Activated T-cell treated with anti-CD3 and anti-CD28 coated beads, Interleukin-2, amount 50 U/mL, for 24 hours (primary cell): ENCODE results near the gene ADGRE3.

ENCODE experiments used
- DNase-seq: peaks from one replicate; pipeline ENCODE4 v3.0.0-alpha.2; 2020
- H3K27ac Mint-ChIP-seq: 2 replicates; pipeline ENCODE4 v1.8.0; 2020; ENCODE audit warnings: mild to moderate bottlenecking, mixed read lengths
- H3K27me3 Mint-ChIP-seq: 2 replicates; pipeline ENCODE4 v1.8.0; 2020; ENCODE audit warnings: mixed read lengths
- H3K36me3 Mint-ChIP-seq: 2 replicates; pipeline ENCODE4 v1.8.0; 2020; ENCODE audit warnings: low read depth, mixed read lengths
- H3K4me1 Mint-ChIP-seq: 2 replicates; pipeline ENCODE4 v1.8.0; 2020; ENCODE audit warnings: low read depth, mixed read lengths
- H3K4me3 Mint-ChIP-seq: 2 replicates; pipeline ENCODE4 v1.8.0; 2020; ENCODE audit warnings: mild to moderate bottlenecking, moderate library complexity, mixed read lengths
- H3K9me3 Mint-ChIP-seq: 2 replicates; pipeline ENCODE4 v1.8.0; 2020; ENCODE audit warnings: mixed read lengths

ADGRE3 gene

DNA sequence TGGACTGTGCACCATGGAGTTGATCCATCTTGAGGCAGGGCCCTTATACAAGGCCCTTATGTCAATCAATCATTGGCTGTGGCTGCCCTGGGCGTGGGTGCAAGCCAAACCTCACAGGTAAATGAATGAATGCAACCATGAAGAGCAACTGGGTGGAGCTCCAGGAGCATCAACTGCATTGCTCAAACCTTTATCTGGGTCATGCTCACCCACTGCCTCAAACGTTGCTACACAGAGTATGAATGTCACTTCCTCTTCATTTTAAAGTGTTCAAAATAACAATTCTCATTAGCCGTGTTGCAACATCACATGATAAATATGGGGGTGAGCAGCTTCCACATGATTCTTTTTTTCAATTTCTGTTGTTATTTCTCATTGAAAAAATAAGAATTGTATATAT, 8.8 kb upstream of the ADGRE3 start:
- DNase-seq, result no peak
- Mint-ChIP-seq H3K27ac (no peak overlapping the region), H3K4me3 (no peak overlapping the region), H3K9me3 (no peaks in the 10 kb centered on the region), H3K36me3 (no peaks in the 10 kb centered on the region), H3K27me3 (peaks cover 3% of the 10 kb centered on the region), H3K4me1 (peaks cover 2% of the 10 kb centered on the region)

GRCh38 chr19:14682084-14682483, 7.4 kb upstream of the ADGRE3 start:
- H3K27ac Mint-ChIP-seq, result no peak overlapping the region
- H3K4me1 Mint-ChIP-seq, result peaks cover 2% of the 10 kb centered on the region
- H3K9me3 Mint-ChIP-seq, result no peaks in the 10 kb centered on the region
- no peak overlapping the region for H3K4me3 Mint-ChIP-seq
- no peaks in the 10 kb centered on the region for H3K36me3 Mint-ChIP-seq
- peaks cover 3% of the 10 kb centered on the region for H3K27me3 Mint-ChIP-seq
- DNase-seq, result no peak

- no peaks in the 10 kb centered on the region for H3K9me3 Mint-ChIP-seq
- no peaks in the 10 kb centered on the region for H3K36me3 Mint-ChIP-seq
- H3K4me1 Mint-ChIP-seq, result peaks cover 4% of the 10 kb centered on the region
- peaks cover 20% of the 10 kb centered on the region for H3K27me3 Mint-ChIP-seq
- no peak overlapping the region for H3K27ac Mint-ChIP-seq
- DNase-seq, result no peak
- no peak overlapping the region for H3K4me3 Mint-ChIP-seq
Observed at GRCh38 chr19:14678199-14678598, 3.6 kb upstream of the ADGRE3 start.

GRCh38 chr19:14677464-14677863, 2.8 kb upstream of the ADGRE3 start:
- no peak overlapping the region for H3K4me3 Mint-ChIP-seq
- no peak for DNase-seq
- peaks cover 24% of the 10 kb centered on the region for H3K27me3 Mint-ChIP-seq
- peaks cover 3% of the 10 kb centered on the region for H3K4me1 Mint-ChIP-seq
- H3K9me3 Mint-ChIP-seq, result no peaks in the 10 kb centered on the region
- no peaks in the 10 kb centered on the region for H3K36me3 Mint-ChIP-seq
- H3K27ac Mint-ChIP-seq, result no peak overlapping the region

- peaks cover 30% of the 10 kb centered on the region for H3K27me3 Mint-ChIP-seq
- H3K27ac Mint-ChIP-seq, result no peak overlapping the region
- H3K36me3 Mint-ChIP-seq, result no peaks in the 10 kb centered on the region
- no peak for DNase-seq
- H3K4me3 Mint-ChIP-seq, result no peak overlapping the region
- H3K4me1 Mint-ChIP-seq, result peaks cover 3% of the 10 kb centered on the region
- H3K9me3 Mint-ChIP-seq, result no peaks in the 10 kb centered on the region
Observed at GRCh38 chr19:14676762-14677161, 2.1 kb upstream of the ADGRE3 start.

DNA sequence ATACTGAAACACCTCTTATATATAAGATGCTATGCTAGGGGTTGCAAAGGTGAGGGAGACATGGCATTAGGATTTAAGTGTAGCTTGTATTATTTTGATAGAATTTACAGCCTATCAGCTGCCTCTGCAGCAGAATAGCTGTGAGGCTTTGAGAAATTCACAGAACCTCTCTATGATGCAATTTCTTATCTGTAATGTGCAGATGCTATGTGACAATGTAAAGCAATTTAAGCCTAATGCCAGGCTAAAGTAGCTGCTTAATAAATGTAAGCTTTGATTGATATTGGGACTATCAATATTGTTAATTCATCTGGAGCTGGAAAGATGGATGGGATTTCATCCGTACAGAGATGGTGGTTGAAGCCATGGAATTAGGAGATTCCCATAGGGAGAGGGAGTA, 1.6 kb downstream of the ADGRE3 start:
- no peaks in the 10 kb centered on the region for H3K36me3 Mint-ChIP-seq
- H3K27ac Mint-ChIP-seq, result no peak overlapping the region
- peaks cover 46% of the 10 kb centered on the region for H3K27me3 Mint-ChIP-seq
- no peak for DNase-seq
- H3K9me3 Mint-ChIP-seq, result peaks cover 11% of the 10 kb centered on the region
- no peak overlapping the region for H3K4me3 Mint-ChIP-seq
- H3K4me1 Mint-ChIP-seq, result peaks cover 8% of the 10 kb centered on the region

- Mint-ChIP-seq H3K27ac (no peak overlapping the region), H3K4me3 (no peak overlapping the region), H3K27me3 (peaks cover 46% of the 10 kb centered on the region), H3K9me3 (peaks cover 11% of the 10 kb centered on the region), H3K4me1 (peaks cover 12% of the 10 kb centered on the region), H3K36me3 (no peaks in the 10 kb centered on the region)
- no peak for DNase-seq
Observed at GRCh38 chr19:14672188-14672872, 2.3 kb downstream of the ADGRE3 start.

GRCh38 chr19:14670408-14670807, 4.2 kb downstream of the ADGRE3 start:
- Mint-ChIP-seq H3K9me3 (peaks cover 11% of the 10 kb centered on the region), H3K4me3 (no peak overlapping the region), H3K27me3 (peaks cover 46% of the 10 kb centered on the region), H3K36me3 (no peaks in the 10 kb centered on the region), H3K4me1 (peaks cover 12% of the 10 kb centered on the region), H3K27ac (no peak overlapping the region)
- no peak for DNase-seq

- peaks cover 11% of the 10 kb centered on the region for H3K9me3 Mint-ChIP-seq
- no peak overlapping the region for H3K4me3 Mint-ChIP-seq
- no peak for DNase-seq
- H3K27me3 Mint-ChIP-seq, result peaks cover 46% of the 10 kb centered on the region
- no peak overlapping the region for H3K27ac Mint-ChIP-seq
- no peaks in the 10 kb centered on the region for H3K36me3 Mint-ChIP-seq
- peaks cover 11% of the 10 kb centered on the region for H3K4me1 Mint-ChIP-seq
Observed at GRCh38 chr19:14669940-14670339, 4.7 kb downstream of the ADGRE3 start.

DNA sequence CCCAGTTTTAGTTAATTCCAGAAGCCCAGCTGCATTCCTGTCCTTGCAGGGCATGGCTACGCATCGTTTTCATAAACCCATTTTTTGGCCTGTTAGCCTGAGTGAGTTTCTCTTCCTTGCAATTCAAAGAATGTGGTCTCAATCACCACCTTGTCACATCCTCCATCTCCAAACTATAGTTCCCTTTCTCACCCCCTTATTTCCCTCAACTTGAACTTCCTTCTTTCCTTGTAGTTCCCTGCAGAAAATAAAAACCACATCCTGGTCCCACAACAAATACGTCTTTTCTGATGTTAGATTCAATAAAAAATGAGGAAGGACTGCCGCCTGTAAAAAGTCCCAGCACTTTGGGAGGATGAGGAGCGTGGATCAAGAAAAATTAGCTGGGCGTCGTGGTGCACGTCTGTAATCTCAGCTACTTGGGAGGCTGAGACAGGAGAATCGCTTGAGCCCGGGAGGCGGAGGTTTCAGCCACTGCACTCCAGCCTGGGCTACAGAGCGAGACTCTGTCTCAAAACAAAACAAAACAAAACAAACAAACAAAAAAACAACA, 13.2 kb downstream of the ADGRE3 start:
- H3K27ac Mint-ChIP-seq, result no peak overlapping the region
- H3K4me1 Mint-ChIP-seq, result no peaks in the 10 kb centered on the region
- peaks cover 13% of the 10 kb centered on the region for H3K27me3 Mint-ChIP-seq
- H3K9me3 Mint-ChIP-seq, result no peaks in the 10 kb centered on the region
- no peak for DNase-seq
- no peak overlapping the region for H3K4me3 Mint-ChIP-seq
- H3K36me3 Mint-ChIP-seq, result no peaks in the 10 kb centered on the region

DNA sequence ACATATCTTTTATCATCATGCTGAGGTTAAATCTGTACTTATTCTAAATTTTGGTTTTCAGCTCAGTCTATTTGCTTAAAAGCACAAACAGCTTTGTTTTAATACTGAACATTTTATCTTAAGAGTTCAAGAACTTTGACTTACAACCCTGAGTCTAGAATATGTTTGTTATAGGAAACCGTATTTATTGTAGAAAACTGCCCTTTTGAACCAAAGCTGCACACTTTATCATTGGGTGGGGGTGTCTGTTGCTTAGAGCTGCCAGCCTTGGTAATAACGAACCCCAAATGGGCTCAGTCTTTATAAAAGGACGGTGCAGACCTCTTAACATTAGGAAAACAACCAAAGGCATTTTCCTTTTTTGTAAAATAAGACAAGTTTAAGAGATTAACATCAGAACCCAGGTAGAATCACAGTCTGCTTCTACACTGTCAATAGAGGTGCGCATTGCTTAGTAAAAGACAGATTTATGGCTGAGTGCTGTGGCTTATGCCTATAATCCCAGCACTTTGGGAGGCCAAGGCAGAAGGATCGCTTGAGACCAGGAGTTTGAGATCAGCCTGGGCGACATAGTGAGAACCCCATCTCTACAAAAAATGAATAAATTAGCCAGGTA, 14.7 kb downstream of the ADGRE3 start:
- Mint-ChIP-seq H3K27ac (no peak overlapping the region), H3K4me1 (no peaks in the 10 kb centered on the region), H3K27me3 (peaks cover 18% of the 10 kb centered on the region), H3K4me3 (no peak overlapping the region), H3K9me3 (no peaks in the 10 kb centered on the region), H3K36me3 (no peaks in the 10 kb centered on the region)
- DNase-seq, result no peak

GRCh38 chr19:14655726-14656125, 18.9 kb downstream of the ADGRE3 start:
- no peak for DNase-seq
- Mint-ChIP-seq H3K27me3 (peaks cover 32% of the 10 kb centered on the region), H3K4me1 (no peaks in the 10 kb centered on the region), H3K36me3 (no peaks in the 10 kb centered on the region), H3K4me3 (no peak overlapping the region), H3K27ac (no peak overlapping the region), H3K9me3 (no peaks in the 10 kb centered on the region)

DNA sequence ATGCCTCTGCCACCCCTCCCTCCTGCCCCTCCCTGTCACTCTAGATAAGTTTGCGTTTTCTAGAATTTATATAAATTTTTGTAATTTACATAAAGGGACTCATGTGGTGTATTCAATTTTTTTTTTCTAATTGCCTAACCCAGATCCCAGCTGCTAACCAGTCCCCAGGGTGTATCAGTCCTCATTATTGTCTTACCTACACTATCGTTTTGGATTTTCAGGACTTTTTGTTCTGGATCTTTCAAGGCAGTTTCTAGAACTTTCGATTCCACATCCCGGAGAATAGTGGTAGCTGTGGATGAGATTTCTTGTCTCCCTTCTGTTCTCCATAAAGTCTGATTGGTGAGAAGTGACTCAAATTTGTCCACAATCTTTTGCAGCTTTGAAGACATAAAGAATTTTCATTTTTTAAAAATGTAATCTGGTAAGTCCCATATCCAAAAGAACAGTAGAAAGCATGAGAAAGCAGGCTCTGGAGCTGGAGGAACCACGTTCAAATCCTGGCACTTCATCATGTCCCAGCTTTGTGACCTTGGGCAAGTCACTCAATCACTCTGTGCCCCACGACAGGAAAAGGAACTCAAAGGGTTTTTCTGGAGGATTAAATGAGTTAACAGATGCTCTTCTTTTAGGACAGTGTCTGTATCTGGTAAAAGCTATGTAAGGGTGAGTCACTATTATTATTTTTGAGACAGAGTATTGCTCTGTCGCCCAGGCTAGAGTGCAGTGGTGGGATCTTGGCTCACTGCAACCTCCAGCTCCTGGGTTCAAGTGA, 19.7 kb downstream of the ADGRE3 start:
- H3K36me3 Mint-ChIP-seq, result no peaks in the 10 kb centered on the region
- no peak for DNase-seq
- no peaks in the 10 kb centered on the region for H3K9me3 Mint-ChIP-seq
- H3K27me3 Mint-ChIP-seq, result peaks cover 28% of the 10 kb centered on the region
- H3K4me1 Mint-ChIP-seq, result no peaks in the 10 kb centered on the region
- H3K4me3 Mint-ChIP-seq, result no peak overlapping the region
- H3K27ac Mint-ChIP-seq, result no peak overlapping the region

DNA sequence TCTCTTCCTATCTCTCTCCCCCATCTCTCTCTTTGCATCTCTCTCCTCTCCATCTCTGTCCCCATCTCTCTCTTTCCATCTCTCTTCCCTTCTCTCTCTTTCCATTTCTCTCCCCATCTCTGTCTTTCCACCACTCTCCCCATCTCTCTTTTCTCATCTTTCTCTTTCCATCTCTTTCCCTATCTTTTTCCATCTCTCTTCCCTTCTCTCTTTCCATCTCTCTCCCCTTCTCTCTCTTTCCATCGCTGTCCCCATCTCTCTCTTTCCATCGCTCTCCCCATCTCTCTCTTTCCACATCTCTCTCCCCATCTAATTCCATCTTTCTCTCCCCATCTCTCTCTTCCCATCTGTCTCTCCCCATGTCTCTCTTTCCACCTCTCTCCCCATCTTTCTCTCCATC, 24.5 kb downstream of the ADGRE3 start:
- H3K27me3 Mint-ChIP-seq, result peaks cover 31% of the 10 kb centered on the region
- no peaks in the 10 kb centered on the region for H3K4me1 Mint-ChIP-seq
- no peak overlapping the region for H3K27ac Mint-ChIP-seq
- no peak overlapping the region for H3K4me3 Mint-ChIP-seq
- DNase-seq, result no peak
- H3K9me3 Mint-ChIP-seq, result no peaks in the 10 kb centered on the region
- no peaks in the 10 kb centered on the region for H3K36me3 Mint-ChIP-seq

DNA sequence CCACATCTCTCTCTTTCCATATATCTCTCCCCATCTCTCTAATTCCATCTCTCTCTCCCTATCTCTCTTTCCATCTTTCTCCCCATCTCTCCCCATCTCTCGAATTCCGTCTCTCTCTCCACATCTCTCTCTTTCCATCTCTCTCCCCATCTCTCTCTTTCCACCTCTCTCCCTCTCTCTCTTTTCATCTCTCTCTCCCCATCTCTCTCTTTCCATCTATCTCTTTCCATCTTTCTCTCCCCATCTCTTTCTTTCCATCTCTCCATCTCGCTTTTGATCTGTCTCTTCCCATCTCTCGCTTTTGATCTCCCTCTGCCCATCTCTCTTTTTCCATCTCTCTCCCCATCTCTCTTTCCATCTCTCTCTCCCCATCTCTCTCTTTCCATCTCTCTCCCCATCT, 25.6 kb downstream of the ADGRE3 start:
- DNase-seq, result no peak
- Mint-ChIP-seq H3K27me3 (peaks cover 31% of the 10 kb centered on the region), H3K4me1 (no peaks in the 10 kb centered on the region), H3K36me3 (no peaks in the 10 kb centered on the region), H3K4me3 (no peak overlapping the region), H3K27ac (no peak overlapping the region), H3K9me3 (no peaks in the 10 kb centered on the region)
